Endometrial microvascular endothelial cells (primary cell): ENCODE results near the gene FNDC10. TPM values are rescaled to one million over a fixed set of nuclear protein-coding genes. Genes with fewer than 3 reads are reported as not detected.

Experiments
- in situ Hi-C: cut with HindIII; loops from 2 replicates; pipeline ENCODE4 v1.10.0; 2017; ENCODE audit warnings: low sequenced_read_pairs, low pct_unique_long_range_greater_than_20kb; ENCODE audit errors: inconsistent ontology term
- total RNA-seq: library from RNA; depleted of rRNA; stranded (reverse); fragments of >200 nt; gene quantifications from one replicate; pipeline ENCODE4 v1.2.3, GENCODE V29; 2015; ENCODE audit errors: inconsistent ontology term

Gene FNDC10
- total RNA-seq, 1 donor from 2014 or later, result 1.0 TPM

GRCh38 chr1:1628754-1629429 lies 29.0 kb upstream of the FNDC10 start:
- in situ Hi-C loops, result no loop called here

- in situ Hi-C loops, result no loop called here
Measured at GRCh38 chr1:1627829-1628753, 28.2 kb upstream of the FNDC10 start.

GRCh38 chr1:1627261-1627828 lies 27.4 kb upstream of the FNDC10 start:
- in situ Hi-C loops, result no loop called here

GRCh38 chr1:1626207-1627141 lies 26.5 kb upstream of the FNDC10 start:
- in situ Hi-C loops, result no loop called here

GRCh38 chr1:1625824-1626206 lies 25.9 kb upstream of the FNDC10 start:
- in situ Hi-C loops, result no loop called here

GRCh38 chr1:1625404-1625775 lies 25.5 kb upstream of the FNDC10 start:
- in situ Hi-C loops, result no loop called here

GRCh38 chr1:1624443-1625403 lies 24.8 kb upstream of the FNDC10 start:
- in situ Hi-C loops, result no loop called here

- in situ Hi-C loops, result no loop called here
Measured at GRCh38 chr1:1623631-1624442, 23.9 kb upstream of the FNDC10 start.

- in situ Hi-C loops, result no loop called here
Measured at GRCh38 chr1:1623181-1623630, 23.3 kb upstream of the FNDC10 start.

GRCh38 chr1:1622788-1623094 lies 22.8 kb upstream of the FNDC10 start:
- in situ Hi-C loops, result no loop called here

GRCh38 chr1:1622010-1622787 lies 22.3 kb upstream of the FNDC10 start:
- in situ Hi-C loops, result no loop called here

- in situ Hi-C loops, result no loop called here
Measured at GRCh38 chr1:1621173-1622009, 21.5 kb upstream of the FNDC10 start.

GRCh38 chr1:1620433-1621139 lies 20.7 kb upstream of the FNDC10 start:
- in situ Hi-C loops, result no loop called here

- in situ Hi-C loops, result no loop called here
Measured at GRCh38 chr1:1619917-1620361, 20.0 kb upstream of the FNDC10 start.
